Mesenchymal stem cell (in vitro differentiated cells and primary cell): ENCODE results near the gene NR4A1.

Experiments
- DNase-seq: peaks from one replicate; pipeline ENCODE4 v3.0.0-alpha.2; 2013
- H2AFZ ChIP-seq: one replicate; pipeline ENCODE4 v1.6.1; 2013; ENCODE audit warnings: low read depth, mild to moderate bottlenecking, control low read depth, inconsistent platforms, low read length, moderate library complexity
- H2AK5ac ChIP-seq: 2 replicates; pipeline ENCODE4 v1.6.1; 2013; ENCODE audit warnings: low read length, moderate library complexity, mild to moderate bottlenecking, inconsistent platforms; ENCODE audit not compliant: severe bottlenecking
- H2BK120ac ChIP-seq: one replicate; pipeline ENCODE4 v1.6.1; 2013; ENCODE audit warnings: low read depth, mild to moderate bottlenecking, inconsistent platforms, low read length, moderate library complexity
- H2BK12ac ChIP-seq, 2 experiments: one replicate each; pipeline ENCODE4 v1.6.1; 2013; ENCODE audit warnings: inconsistent platforms in 2 of 2, low read length in 2 of 2, mild to moderate bottlenecking in 2 of 2, moderate library complexity in 2 of 2, control low read depth in 1 of 2
- H2BK15ac ChIP-seq: one replicate; pipeline ENCODE4 v1.6.1; 2013; ENCODE audit warnings: mild to moderate bottlenecking, low read depth, inconsistent platforms; ENCODE audit not compliant: poor library complexity, severe bottlenecking
- H2BK5ac ChIP-seq: 2 replicates; pipeline ENCODE4 v1.6.1; 2013; ENCODE audit warnings: low read depth, mild to moderate bottlenecking, low read length, control low read depth, inconsistent platforms; ENCODE audit not compliant: poor library complexity, severe bottlenecking
- H3K14ac ChIP-seq, 2 experiments: one replicate each; pipeline ENCODE4 v1.6.1; 2013; ENCODE audit warnings: inconsistent platforms in 2 of 2, low read length in 2 of 2, control low read depth in 1 of 2, mild to moderate bottlenecking in 1 of 2, moderate library complexity in 1 of 2
- H3K18ac ChIP-seq, 2 experiments: one replicate each; pipeline ENCODE4 v1.6.1; 2013; ENCODE audit warnings: inconsistent platforms in 2 of 2, low read length in 2 of 2, control low read depth in 1 of 2, low read depth in 1 of 2, mild to moderate bottlenecking in 1 of 2
- H3K23ac ChIP-seq, 2 experiments: one replicate each; pipeline ENCODE4 v1.6.1; 2013; ENCODE audit warnings: inconsistent platforms in 2 of 2, low read length in 2 of 2, mild to moderate bottlenecking in 2 of 2, moderate library complexity in 2 of 2, control low read depth in 1 of 2
- H3K27ac ChIP-seq: 2 replicates; pipeline ENCODE4 v1.5.1; 2013; ENCODE audit warnings: mild to moderate bottlenecking, moderate library complexity, low read length, control low read depth, inconsistent platforms; ENCODE audit not compliant: poor library complexity, severe bottlenecking
- H3K27me3 ChIP-seq, 2 experiments: 2 replicates each; pipeline versions ENCODE4 v1.6.1 to v1.7.0; 2013; ENCODE audit warnings: low read length in 2 of 2, mild to moderate bottlenecking in 2 of 2, moderate library complexity in 2 of 2, control low read depth in 1 of 2, inconsistent platforms in 1 of 2; ENCODE audit not compliant: control insufficient read depth in 1 of 2, insufficient read depth in 1 of 2
- H3K36me3 ChIP-seq, 2 experiments: 2 replicates each; pipeline versions ENCODE4 v1.6.1 to v1.7.0; 2013; ENCODE audit warnings: low read length in 2 of 2, control low read depth in 1 of 2, inconsistent platforms in 1 of 2, low read depth in 1 of 2, mild to moderate bottlenecking in 1 of 2; ENCODE audit not compliant: insufficient read depth in 2 of 2, control insufficient read depth in 1 of 2
- H3K4ac ChIP-seq, 2 experiments: one replicate each; pipeline ENCODE4 v1.6.1; 2013; ENCODE audit warnings: inconsistent platforms in 2 of 2, low read length in 2 of 2, mild to moderate bottlenecking in 2 of 2, moderate library complexity in 2 of 2, control low read depth in 1 of 2, low read depth in 1 of 2
- H3K4me1 ChIP-seq: 2 replicates; pipeline ENCODE4 v1.6.1; 2013; ENCODE audit warnings: low read depth, low read length, control low read depth; ENCODE audit not compliant: control insufficient read depth, insufficient read depth
- H3K4me2 ChIP-seq: 2 replicates; pipeline ENCODE4 v1.6.1; 2013; ENCODE audit warnings: low read length, mild to moderate bottlenecking, inconsistent platforms; ENCODE audit not compliant: poor library complexity, severe bottlenecking
- H3K4me3 ChIP-seq, 2 experiments: 2 replicates each; pipeline versions ENCODE4 v1.5.1 to v1.7.0; 2013; ENCODE audit warnings: low read length in 2 of 2, mild to moderate bottlenecking in 2 of 2, control low read depth in 1 of 2, low read depth in 1 of 2; ENCODE audit not compliant: insufficient read depth in 1 of 2
- H3K79me1 ChIP-seq: replicated peaks from 2 replicates; pipeline ENCODE4 v1.6.1; 2013; ENCODE audit warnings: mild to moderate bottlenecking, control low read depth, low read length, inconsistent platforms; ENCODE audit not compliant: poor library complexity, severe bottlenecking
- H3K9ac ChIP-seq: 2 replicates; pipeline ENCODE4 v1.7.0; 2013; ENCODE audit warnings: mild to moderate bottlenecking, low read length, moderate library complexity
- H3K9me3 ChIP-seq: 2 replicates; pipeline ENCODE4 v1.7.0; 2013; ENCODE audit warnings: mild to moderate bottlenecking, low read length; ENCODE audit not compliant: control insufficient read depth
- H4K8ac ChIP-seq: one replicate; pipeline ENCODE4 v1.6.1; 2013; ENCODE audit warnings: inconsistent platforms, mild to moderate bottlenecking, low read length, moderate library complexity
- H4K91ac ChIP-seq: one replicate; pipeline ENCODE4 v1.6.1; 2013; ENCODE audit warnings: mild to moderate bottlenecking, low read length, inconsistent platforms
- WGBS: methylation state at CpG from one replicate; pipeline ENCODE4 v1.1.7; 2013; ENCODE audit warnings: mixed read lengths; 5-methylcytosine and 5-hydroxymethylcytosine counted together

Gene NR4A1

GRCh38 chr12:52033446-52034140 is 17.6 kb upstream of the NR4A1 start:
- Histone ChIP-seq H3K27me3 (peaks cover 10 to 11% of the 10 kb centered on the region in 2 experiments), H3K18ac (no peak overlapping the region), H3K27ac (no peak overlapping the region), H2BK120ac (no peak overlapping the region), H3K79me1 (no peaks in the 10 kb centered on the region), H3K4me3 (peak overlapping the region in 1 of 2 experiments; percentile 72), H4K8ac (no peak overlapping the region), H3K4me2 (peak overlapping the region; percentile 14), H4K91ac (no peak overlapping the region), H3K9me3 (no peaks in the 10 kb centered on the region), H2BK12ac (peak overlapping the region in 1 of 2 experiments; percentile 23), H3K23ac (no peak overlapping the region), H3K4ac (peak overlapping the region; percentile 3 to 4), H2BK5ac (no peak overlapping the region), H3K14ac (no peak overlapping the region), H3K4me1 (peaks cover 20% of the 10 kb centered on the region), H2BK15ac (no peak overlapping the region), H2AFZ (no peak overlapping the region), H3K36me3 (no peaks in the 10 kb centered on the region), H3K9ac (peak overlapping the region; percentile 95), H2AK5ac (no peak overlapping the region)
- 77% methylated on average over 13 of the region's 13 CpGs for WGBS
- no peak for DNase-seq

GRCh38 chr12:52035190-52035589 is 16.1 kb upstream of the NR4A1 start:
- Histone ChIP-seq H3K9ac (no peak overlapping the region), H3K4me2 (no peak overlapping the region), H3K18ac (no peak overlapping the region), H2BK12ac (no peak overlapping the region), H3K14ac (no peak overlapping the region), H2BK15ac (no peak overlapping the region), H3K27me3 (peaks cover 5 to 10% of the 10 kb centered on the region in 2 experiments), H4K91ac (no peak overlapping the region), H3K27ac (no peak overlapping the region), H2BK5ac (no peak overlapping the region), H3K4me1 (peaks cover 12% of the 10 kb centered on the region), H3K23ac (no peak overlapping the region), H4K8ac (no peak overlapping the region), H2AFZ (no peak overlapping the region), H3K9me3 (no peaks in the 10 kb centered on the region), H3K79me1 (no peaks in the 10 kb centered on the region), H3K4ac (no peak overlapping the region), H2BK120ac (no peak overlapping the region), H2AK5ac (no peak overlapping the region), H3K36me3 (no peaks in the 10 kb centered on the region), H3K4me3 (no peak overlapping the region)
- no CpG with 5 or more reads among the region's 4 CpGs for WGBS
- no peak for DNase-seq

GRCh38 chr12:52035926-52036325 is 15.3 kb upstream of the NR4A1 start:
- Histone ChIP-seq H3K4me1 (peaks cover 12% of the 10 kb centered on the region), H2BK12ac (no peak overlapping the region), H3K4ac (no peak overlapping the region), H3K18ac (no peak overlapping the region), H3K14ac (no peak overlapping the region), H3K36me3 (no peaks in the 10 kb centered on the region), H3K4me2 (no peak overlapping the region), H2BK5ac (no peak overlapping the region), H2BK120ac (no peak overlapping the region), H3K27ac (no peak overlapping the region), H3K27me3 (peaks cover 5 to 10% of the 10 kb centered on the region in 2 experiments), H2AFZ (no peak overlapping the region), H2BK15ac (no peak overlapping the region), H3K9ac (no peak overlapping the region), H3K4me3 (no peak overlapping the region), H4K91ac (no peak overlapping the region), H4K8ac (no peak overlapping the region), H3K79me1 (no peaks in the 10 kb centered on the region), H2AK5ac (no peak overlapping the region), H3K9me3 (no peaks in the 10 kb centered on the region), H3K23ac (no peak overlapping the region)
- WGBS, result 86% methylated on average over 2 of the region's 2 CpGs
- DNase-seq, result no peak

- Histone ChIP-seq H4K8ac (peak overlapping the region; percentile 75), H3K4me1 (peaks cover 12% of the 10 kb centered on the region), H3K4me2 (peak overlapping the region; percentile 75), H2AK5ac (no peak overlapping the region), H3K4me3 (peak overlapping the region; percentile 54 to 70), H3K36me3 (no peaks in the 10 kb centered on the region), H3K9ac (peak overlapping the region; percentile 81), H2BK12ac (peak overlapping the region; percentile 25 to 38), H3K23ac (no peak overlapping the region), H3K27ac (no peak overlapping the region), H3K27me3 (peaks cover 5 to 10% of the 10 kb centered on the region in 2 experiments), H2AFZ (no peak overlapping the region), H3K79me1 (no peaks in the 10 kb centered on the region), H3K18ac (peak overlapping the region; percentile 9 to 61), H3K14ac (no peak overlapping the region), H3K4ac (no peak overlapping the region), H4K91ac (no peak overlapping the region), H2BK120ac (no peak overlapping the region), H2BK15ac (peak overlapping the region; percentile 17), H3K9me3 (no peaks in the 10 kb centered on the region), H2BK5ac (no peak overlapping the region)
- WGBS, result 30% methylated on average over 28 of the region's 53 CpGs
- DNase-seq, result peak; percentile 88
Observed at GRCh38 chr12:52036587-52037171, 14.6 kb upstream of the NR4A1 start.
